ENCODE measurements around the gene HNF4A. TPM values are rescaled to one million over a fixed set of nuclear protein-coding genes. Genes with fewer than 3 reads are reported as not detected.

HNF4A gene
- total and polyA plus RNA-seq, 2 of the 13 experiments (the other 11 are each of a cell fraction or from before 2014, with no cell fraction given): 80.9 to 169 TPM

GRCh38 chr20:44414808-44415207, 59.3 kb downstream of the HNF4A start (continued):
- no peak for TF ChIP-seq ARHGAP35 (CRISPR knock-in tag; IDR thresholded peaks at IDR 0.05; ENCODE audit: borderline replicate concordance)
- TF ChIP-seq ZNF577 (CRISPR knock-in tag; IDR thresholded peaks at IDR 0.05; ENCODE audit: borderline replicate concordance, low read depth): no peak
- TF ChIP-seq ZNF703 (CRISPR knock-in tag; IDR thresholded peaks at IDR 0.05; ENCODE audit: borderline replicate concordance): no peak
- TF ChIP-seq ZMYM3 (CRISPR knock-in tag; IDR thresholded peaks at IDR 0.05): peak; percentile 93; the same call in 1 of the 2 replicates
- TF ChIP-seq ZNF33A (CRISPR knock-in tag; IDR thresholded peaks at IDR 0.05; ENCODE audit: borderline replicate concordance): no peak
- TF ChIP-seq SMYD3 (CRISPR knock-in tag; IDR thresholded peaks at IDR 0.05): no peak
- no peak for TF ChIP-seq ZNF615 (CRISPR knock-in tag; IDR thresholded peaks at IDR 0.05; ENCODE audit: borderline replicate concordance)
- no peak for TF ChIP-seq ZNF296 (CRISPR knock-in tag; conservative IDR thresholded peaks at IDR 0.05)
- TF ChIP-seq RBAK (CRISPR knock-in tag; IDR thresholded peaks at IDR 0.05): no peak
- no peak for TF ChIP-seq NFKB2 (CRISPR knock-in tag; IDR thresholded peaks at IDR 0.05; ENCODE audit: borderline replicate concordance)
- no peak for TF ChIP-seq ZNF205 (CRISPR knock-in tag; IDR thresholded peaks at IDR 0.05)
- no peak for TF ChIP-seq ZNF101 (CRISPR knock-in tag; IDR thresholded peaks at IDR 0.05; ENCODE audit: borderline replicate concordance, low read depth)
- no peak for TF ChIP-seq HBP1 (CRISPR knock-in tag; IDR thresholded peaks at IDR 0.05; ENCODE audit: low read depth)
- TF ChIP-seq, protein P1, sequence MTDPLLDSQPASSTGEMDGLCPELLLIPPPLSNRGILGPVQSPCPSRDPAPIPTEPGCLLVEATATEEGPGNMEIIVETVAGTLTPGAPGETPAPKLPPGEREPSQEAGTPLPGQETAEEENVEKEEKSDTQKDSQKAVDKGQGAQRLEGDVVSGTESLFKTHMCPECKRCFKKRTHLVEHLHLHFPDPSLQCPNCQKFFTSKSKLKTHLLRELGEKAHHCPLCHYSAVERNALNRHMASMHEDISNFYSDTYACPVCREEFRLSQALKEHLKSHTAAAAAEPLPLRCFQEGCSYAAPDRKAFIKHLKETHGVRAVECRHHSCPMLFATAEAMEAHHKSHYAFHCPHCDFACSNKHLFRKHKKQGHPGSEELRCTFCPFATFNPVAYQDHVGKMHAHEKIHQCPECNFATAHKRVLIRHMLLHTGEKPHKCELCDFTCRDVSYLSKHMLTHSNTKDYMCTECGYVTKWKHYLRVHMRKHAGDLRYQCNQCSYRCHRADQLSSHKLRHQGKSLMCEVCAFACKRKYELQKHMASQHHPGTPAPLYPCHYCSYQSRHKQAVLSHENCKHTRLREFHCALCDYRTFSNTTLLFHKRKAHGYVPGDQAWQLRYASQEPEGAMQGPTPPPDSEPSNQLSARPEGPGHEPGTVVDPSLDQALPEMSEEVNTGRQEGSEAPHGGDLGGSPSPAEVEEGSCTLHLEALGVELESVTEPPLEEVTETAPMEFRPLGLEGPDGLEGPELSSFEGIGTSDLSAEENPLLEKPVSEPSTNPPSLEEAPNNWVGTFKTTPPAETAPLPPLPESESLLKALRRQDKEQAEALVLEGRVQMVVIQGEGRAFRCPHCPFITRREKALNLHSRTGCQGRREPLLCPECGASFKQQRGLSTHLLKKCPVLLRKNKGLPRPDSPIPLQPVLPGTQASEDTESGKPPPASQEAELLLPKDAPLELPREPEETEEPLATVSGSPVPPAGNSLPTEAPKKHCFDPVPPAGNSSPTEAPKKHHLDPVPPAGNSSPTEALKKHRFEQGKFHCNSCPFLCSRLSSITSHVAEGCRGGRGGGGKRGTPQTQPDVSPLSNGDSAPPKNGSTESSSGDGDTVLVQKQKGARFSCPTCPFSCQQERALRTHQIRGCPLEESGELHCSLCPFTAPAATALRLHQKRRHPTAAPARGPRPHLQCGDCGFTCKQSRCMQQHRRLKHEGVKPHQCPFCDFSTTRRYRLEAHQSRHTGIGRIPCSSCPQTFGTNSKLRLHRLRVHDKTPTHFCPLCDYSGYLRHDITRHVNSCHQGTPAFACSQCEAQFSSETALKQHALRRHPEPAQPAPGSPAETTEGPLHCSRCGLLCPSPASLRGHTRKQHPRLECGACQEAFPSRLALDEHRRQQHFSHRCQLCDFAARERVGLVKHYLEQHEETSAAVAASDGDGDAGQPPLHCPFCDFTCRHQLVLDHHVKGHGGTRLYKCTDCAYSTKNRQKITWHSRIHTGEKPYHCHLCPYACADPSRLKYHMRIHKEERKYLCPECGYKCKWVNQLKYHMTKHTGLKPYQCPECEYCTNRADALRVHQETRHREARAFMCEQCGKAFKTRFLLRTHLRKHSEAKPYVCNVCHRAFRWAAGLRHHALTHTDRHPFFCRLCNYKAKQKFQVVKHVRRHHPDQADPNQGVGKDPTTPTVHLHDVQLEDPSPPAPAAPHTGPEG (CRISPR knock-in tag; IDR thresholded peaks at IDR 0.05): no peak
- TF ChIP-seq, protein P2, sequence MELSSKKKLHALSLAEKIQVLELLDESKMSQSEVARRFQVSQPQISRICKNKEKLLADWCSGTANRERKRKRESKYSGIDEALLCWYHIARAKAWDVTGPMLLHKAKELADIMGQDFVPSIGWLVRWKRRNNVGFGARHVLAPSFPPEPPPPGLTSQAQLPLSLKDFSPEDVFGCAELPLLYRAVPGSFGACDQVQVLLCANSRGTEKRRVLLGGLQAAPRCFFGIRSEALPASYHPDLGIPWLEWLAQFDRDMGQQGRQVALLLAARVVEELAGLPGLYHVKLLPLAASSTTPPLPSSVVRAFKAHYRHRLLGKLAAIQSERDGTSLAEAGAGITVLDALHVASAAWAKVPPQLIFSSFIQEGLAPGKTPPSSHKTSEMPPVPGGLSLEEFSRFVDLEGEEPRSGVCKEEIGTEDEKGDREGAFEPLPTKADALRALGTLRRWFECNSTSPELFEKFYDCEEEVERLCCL (CRISPR knock-in tag; IDR thresholded peaks at IDR 0.05; ENCODE audit: borderline replicate concordance): no peak
- TF ChIP-seq ZNF557 (CRISPR knock-in tag; IDR thresholded peaks at IDR 0.05): no peak
- TF ChIP-seq ONECUT2 (CRISPR knock-in tag; IDR thresholded peaks at IDR 0.05): no peak
- TF ChIP-seq SP5 (CRISPR knock-in tag; IDR thresholded peaks at IDR 0.05; ENCODE audit: borderline replicate concordance, low read depth): no peak
- no peak for TF ChIP-seq ZNF333 (CRISPR knock-in tag; IDR thresholded peaks at IDR 0.05; ENCODE audit: borderline replicate concordance)
- no peak for TF ChIP-seq POLR2G (IDR thresholded peaks at IDR 0.05; ENCODE audit: low read depth, low read length)
- TF ChIP-seq, protein P3, sequence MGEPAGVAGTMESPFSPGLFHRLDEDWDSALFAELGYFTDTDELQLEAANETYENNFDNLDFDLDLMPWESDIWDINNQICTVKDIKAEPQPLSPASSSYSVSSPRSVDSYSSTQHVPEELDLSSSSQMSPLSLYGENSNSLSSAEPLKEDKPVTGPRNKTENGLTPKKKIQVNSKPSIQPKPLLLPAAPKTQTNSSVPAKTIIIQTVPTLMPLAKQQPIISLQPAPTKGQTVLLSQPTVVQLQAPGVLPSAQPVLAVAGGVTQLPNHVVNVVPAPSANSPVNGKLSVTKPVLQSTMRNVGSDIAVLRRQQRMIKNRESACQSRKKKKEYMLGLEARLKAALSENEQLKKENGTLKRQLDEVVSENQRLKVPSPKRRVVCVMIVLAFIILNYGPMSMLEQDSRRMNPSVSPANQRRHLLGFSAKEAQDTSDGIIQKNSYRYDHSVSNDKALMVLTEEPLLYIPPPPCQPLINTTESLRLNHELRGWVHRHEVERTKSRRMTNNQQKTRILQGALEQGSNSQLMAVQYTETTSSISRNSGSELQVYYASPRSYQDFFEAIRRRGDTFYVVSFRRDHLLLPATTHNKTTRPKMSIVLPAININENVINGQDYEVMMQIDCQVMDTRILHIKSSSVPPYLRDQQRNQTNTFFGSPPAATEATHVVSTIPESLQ (CRISPR knock-in tag; conservative IDR thresholded peaks at IDR 0.05): no peak
